T-cell (primary cell): ENCODE data around the gene SYNDIG1. TPM values are rescaled to one million over a fixed set of nuclear protein-coding genes. Genes with fewer than 3 reads are reported as not detected.
A peak's percentile ranks its signal among the peaks of the same experiment; 100 is the strongest.
"Not testable (repeated sequence)": the region's sequence is repeated elsewhere in the genome, so short reads cannot be mapped to it uniquely, and the experiment has no call there.

ENCODE experiments used
- ATAC-seq, 4 experiments: fragments of 200-7000 bp in 3 of 4; fragments of 150-1000 bp in 1 of 4; cut with Tn5 transposase; replicated peaks in 1 of 4; 1 replicate in 3 of 4; 2 replicates in 1 of 4; pipeline ENCODE4 v1.10.0; 2021; ENCODE audit warnings: moderate library complexity in 3 of 4, mild to moderate bottlenecking in 2 of 4, moderate number of reproducible peaks in 1 of 4
- CTCF ChIA-PET, 2 donors: fragments of 300-600 bp; sonication (Branson Sonifier 250); formaldehyde crosslinking; loops; one replicate each; lab custom pipeline; 2022; ENCODE audit warnings: antibody characterized with exemption in 2 of 2; lab: Charles Lee
- POLR2A ChIA-PET, 2 donors: fragments of 300-600 bp; sonication (Branson Sonifier 250); formaldehyde crosslinking; loops; one replicate each; lab custom pipeline; 2022; ENCODE audit warnings: antibody characterized with exemption in 2 of 2; lab: Charles Lee
- DNase-seq, 35 experiments: peaks; one replicate each; pipeline versions ENCODE4 v3.0.0 to v3.0.0-alpha.2; 2013 to 2023
- H3K27ac ChIP-seq: one replicate; pipeline ENCODE4 v1.5.1; 2013; ENCODE audit warnings: low read length
- H3K27me3 ChIP-seq, 2 experiments: replicated peaks in 1 of 2; 1 replicate in 1 of 2; 2 replicates in 1 of 2; pipeline versions ENCODE4 v1.6.1 to v1.7.0; 2013; ENCODE audit warnings: low read length in 1 of 2, mixed read lengths in 1 of 2; ENCODE audit not compliant: control insufficient read depth in 2 of 2, insufficient read depth in 2 of 2; ENCODE audit errors: extremely low read depth in 1 of 2
- H3K36me3 ChIP-seq, 2 donors: 1 replicate in 1 of 2; 2 replicates in 1 of 2; pipeline versions ENCODE4 v1.6.1 to v1.7.0; 2013; ENCODE audit warnings: low read length in 1 of 2; ENCODE audit not compliant: control insufficient read depth in 2 of 2, insufficient read depth in 1 of 2; ENCODE audit errors: extremely low read depth in 1 of 2
- H3K4me1 ChIP-seq, 2 experiments: 1 replicate in 1 of 2; 2 replicates in 1 of 2; pipeline versions ENCODE4 v1.6.1 to v1.7.0; 2013; ENCODE audit warnings: low read length in 2 of 2, mixed read lengths in 1 of 2; ENCODE audit not compliant: insufficient read depth in 2 of 2, control insufficient read depth in 1 of 2; ENCODE audit errors: extremely low read depth in 1 of 2
- H3K4me3 ChIP-seq, 2 donors: 1 replicate in 1 of 2; 2 replicates in 1 of 2; pipeline versions ENCODE4 v1.5.1 to v1.7.0; 2013; ENCODE audit warnings: mild to moderate bottlenecking in 2 of 2, low read length in 1 of 2, moderate library complexity in 1 of 2; ENCODE audit not compliant: control insufficient read depth in 1 of 2; ENCODE audit errors: extremely low read depth in 1 of 2
- H3K9me3 ChIP-seq: 2 replicates; pipeline ENCODE4 v1.7.0; 2013
- H3K27ac Mint-ChIP-seq, 2 donors: one replicate each; pipeline ENCODE4 v1.8.0; 2020 to 2021; ENCODE audit warnings: mild to moderate bottlenecking in 2 of 2, mixed read lengths in 2 of 2
- H3K27me3 Mint-ChIP-seq, 2 donors: one replicate each; pipeline ENCODE4 v1.8.0; 2021 to 2022; ENCODE audit warnings: mixed read lengths in 2 of 2
- H3K36me3 Mint-ChIP-seq: one replicate; pipeline ENCODE4 v1.8.0; 2021; ENCODE audit warnings: mixed read lengths
- H3K4me1 Mint-ChIP-seq, 3 donors: one replicate each; pipeline ENCODE4 v1.8.0; 2020 to 2022; ENCODE audit warnings: mixed read lengths in 3 of 3, mild to moderate bottlenecking in 1 of 3
- H3K4me3 Mint-ChIP-seq, 3 donors: one replicate each; pipeline ENCODE4 v1.8.0; 2020 to 2022; ENCODE audit warnings: mild to moderate bottlenecking in 3 of 3, mixed read lengths in 3 of 3, moderate library complexity in 3 of 3
- H3K9me3 Mint-ChIP-seq, 3 donors: one replicate each; pipeline ENCODE4 v1.8.0; 2020 to 2022; ENCODE audit warnings: mixed read lengths in 3 of 3
- WGBS: methylation state at CpG from one replicate; pipeline ENCODE4 v1.1.5; 2013; ENCODE audit warnings: missing lambda C conversion rate; ENCODE audit not compliant: insufficient coverage; 5-methylcytosine and 5-hydroxymethylcytosine counted together
- total RNA-seq, 35 experiments: library from RNA in 6 of 35; stranded (reverse) in 6 of 35; fragments of 120-200 nt in 1 of 35; gene quantifications; one replicate each; pipeline versions ENCODE4 v1.2.1 to v1.2.4 and lab custom pipeline; 2013 to 2026

SYNDIG1 gene
- total RNA-seq, 5 donors from 2014 or later (not counting 1 experiment from before 2014, with no cell fraction given), result not detected

GRCh38 chr20:24619212-24619611 lies 149.8 kb downstream of the SYNDIG1 start:
- no peak for ATAC-seq
- no peaks in the 10 kb centered on the region for H3K4me1 Mint-ChIP-seq
- peaks cover 9% of the 10 kb centered on the region in 2 donors for H3K27me3 Mint-ChIP-seq
- no peaks in the 10 kb centered on the region for H3K9me3 Mint-ChIP-seq
- Histone ChIP-seq H3K27me3 (peaks cover 0 to 15% of the 10 kb centered on the region in 2 experiments), H3K27ac (no peak overlapping the region), H3K36me3 (no peaks in the 10 kb centered on the region), H3K4me1 (no peaks in the 10 kb centered on the region), H3K4me3 (no peak overlapping the region), H3K9me3 (no peaks in the 10 kb centered on the region)
- H3K36me3 Mint-ChIP-seq, result no peaks in the 10 kb centered on the region
- POLR2A ChIA-PET, result no interaction called here
- no peak overlapping the region for H3K4me3 Mint-ChIP-seq
- no peak overlapping the region for H3K27ac Mint-ChIP-seq
- no peak for DNase-seq
- CTCF ChIA-PET, result interaction anchor here in 1 of 2 donors (1.0 kb wide), 1 partner anchor 29 kb away, joined by 4 read pairs; no protein-coding TSS in a partner anchor
- WGBS, result 93% methylated on average over 2 of the region's 3 CpGs

GRCh38 chr20:24620937-24621519 lies 151.6 kb downstream of the SYNDIG1 start:
- Mint-ChIP-seq H3K4me3 (no peak overlapping the region), H3K4me1 (no peaks in the 10 kb centered on the region), H3K27ac (no peak overlapping the region), H3K36me3 (no peaks in the 10 kb centered on the region), H3K9me3 (no peaks in the 10 kb centered on the region), H3K27me3 (peaks cover 9% of the 10 kb centered on the region in 2 donors)
- no peaks in the 10 kb centered on the region for H3K36me3 ChIP-seq
- H3K27me3 ChIP-seq, result peaks cover 0 to 15% of the 10 kb centered on the region in 2 experiments
- no CpG with 5 or more reads among the region's 1 CpG for WGBS
- no peaks in the 10 kb centered on the region for H3K4me1 ChIP-seq
- H3K9me3 ChIP-seq, result no peaks in the 10 kb centered on the region
- DNase-seq (no peak), ATAC-seq (no peak)
- no peak overlapping the region for H3K4me3 ChIP-seq
- no peak overlapping the region for H3K27ac ChIP-seq
- POLR2A ChIA-PET, result no interaction called here
- CTCF ChIA-PET, result no interaction called here

- WGBS, result 84% methylated on average over 2 of the region's 3 CpGs
- POLR2A ChIA-PET, result no interaction called here
- peaks cover 2 to 5% of the 10 kb centered on the region in 2 donors for H3K27me3 Mint-ChIP-seq
These were observed 153.4 kb downstream of the SYNDIG1 start for GRCh38 chr20:24622856-24623255.

GRCh38 chr20:24626141-24626540 lies 156.7 kb downstream of the SYNDIG1 start:
- not testable (repeated sequence) for DNase-seq, H3K36me3 ChIP-seq
- no CpG with 5 or more reads among the region's 29 CpGs for WGBS

More at GRCh38 chr20:24622856-24623255, 153.4 kb downstream of the SYNDIG1 start:
- Histone ChIP-seq H3K36me3 (no peaks in the 10 kb centered on the region), H3K27me3 (peaks cover 0 to 3% of the 10 kb centered on the region in 2 experiments), H3K27ac (no peak overlapping the region), H3K4me3 (no peak overlapping the region), H3K9me3 (no peaks in the 10 kb centered on the region), H3K4me1 (no peaks in the 10 kb centered on the region)
- ATAC-seq (no peak), DNase-seq (no peak)
- Mint-ChIP-seq H3K4me1 (peaks cover 0 to 2% (median 0%) of the 10 kb centered on the region in 3 donors), H3K9me3 (no peaks in the 10 kb centered on the region), H3K27ac (no peak overlapping the region), H3K36me3 (no peaks in the 10 kb centered on the region), H3K4me3 (no peak overlapping the region)
- CTCF ChIA-PET, result no interaction called here

GRCh38 chr20:24627291-24627690 lies 157.9 kb downstream of the SYNDIG1 start:
- Mint-ChIP-seq H3K27ac (no peak overlapping the region), H3K4me1 (peaks cover 4 to 17% (median 13%) of the 10 kb centered on the region in 3 donors), H3K36me3 (no peaks in the 10 kb centered on the region), H3K27me3 (no peaks in the 10 kb centered on the region), H3K4me3 (peak overlapping the region in 1 of 3 donors; percentile 24), H3K9me3 (no peaks in the 10 kb centered on the region)
- no peak overlapping the region for H3K27ac ChIP-seq
- H3K27me3 ChIP-seq, result peaks cover 0 to 7% of the 10 kb centered on the region in 2 experiments
- ChIA-PET POLR2A (no interaction called here), CTCF (no interaction called here)
- no peaks in the 10 kb centered on the region for H3K9me3 ChIP-seq
- H3K36me3 ChIP-seq, result no peaks in the 10 kb centered on the region
- H3K4me3 ChIP-seq, result no peak overlapping the region
- no peak for ATAC-seq
- peaks cover 5 to 9% of the 10 kb centered on the region in 2 experiments for H3K4me1 ChIP-seq
- WGBS, result 93% methylated on average over 6 of the region's 6 CpGs
- DNase-seq, result no peak

More at GRCh38 chr20:24626141-24626540, 156.7 kb downstream of the SYNDIG1 start:
- H3K4me1 ChIP-seq, H3K36me3 Mint-ChIP-seq, H3K9me3 ChIP-seq, H3K27ac ChIP-seq, H3K9me3 Mint-ChIP-seq, H3K4me3 ChIP-seq, ATAC-seq, H3K4me3 Mint-ChIP-seq, H3K27ac Mint-ChIP-seq, H3K27me3 Mint-ChIP-seq, H3K27me3 ChIP-seq, CTCF ChIA-PET, POLR2A ChIA-PET: not testable (repeated sequence)
- peaks cover 4 to 17% (median 13%) of the 10 kb centered on the region in 3 donors for H3K4me1 Mint-ChIP-seq

- ChIA-PET CTCF (no interaction called here), POLR2A (no interaction called here)
- ATAC-seq (no peak), DNase-seq (no peak)
- Histone ChIP-seq H3K4me1 (peaks cover 5 to 9% of the 10 kb centered on the region in 2 experiments), H3K4me3 (no peak overlapping the region), H3K27me3 (peaks cover 0 to 7% of the 10 kb centered on the region in 2 experiments), H3K9me3 (no peaks in the 10 kb centered on the region), H3K36me3 (no peaks in the 10 kb centered on the region), H3K27ac (no peak overlapping the region)
- WGBS, result 41% methylated on average over 8 of the region's 12 CpGs
- peak overlapping the region in 1 of 3 donors; percentile 24 for H3K4me3 Mint-ChIP-seq
- H3K27me3 Mint-ChIP-seq, result no peaks in the 10 kb centered on the region
- no peak overlapping the region for H3K27ac Mint-ChIP-seq
- H3K9me3 Mint-ChIP-seq, result no peaks in the 10 kb centered on the region
- H3K36me3 Mint-ChIP-seq, result no peaks in the 10 kb centered on the region
- H3K4me1 Mint-ChIP-seq, result peaks cover 4 to 17% (median 13%) of the 10 kb centered on the region in 3 donors
These were observed 158.5 kb downstream of the SYNDIG1 start for GRCh38 chr20:24627926-24628325.
